ENCODE results near the gene SDC3.

SDC3 gene

DNA sequence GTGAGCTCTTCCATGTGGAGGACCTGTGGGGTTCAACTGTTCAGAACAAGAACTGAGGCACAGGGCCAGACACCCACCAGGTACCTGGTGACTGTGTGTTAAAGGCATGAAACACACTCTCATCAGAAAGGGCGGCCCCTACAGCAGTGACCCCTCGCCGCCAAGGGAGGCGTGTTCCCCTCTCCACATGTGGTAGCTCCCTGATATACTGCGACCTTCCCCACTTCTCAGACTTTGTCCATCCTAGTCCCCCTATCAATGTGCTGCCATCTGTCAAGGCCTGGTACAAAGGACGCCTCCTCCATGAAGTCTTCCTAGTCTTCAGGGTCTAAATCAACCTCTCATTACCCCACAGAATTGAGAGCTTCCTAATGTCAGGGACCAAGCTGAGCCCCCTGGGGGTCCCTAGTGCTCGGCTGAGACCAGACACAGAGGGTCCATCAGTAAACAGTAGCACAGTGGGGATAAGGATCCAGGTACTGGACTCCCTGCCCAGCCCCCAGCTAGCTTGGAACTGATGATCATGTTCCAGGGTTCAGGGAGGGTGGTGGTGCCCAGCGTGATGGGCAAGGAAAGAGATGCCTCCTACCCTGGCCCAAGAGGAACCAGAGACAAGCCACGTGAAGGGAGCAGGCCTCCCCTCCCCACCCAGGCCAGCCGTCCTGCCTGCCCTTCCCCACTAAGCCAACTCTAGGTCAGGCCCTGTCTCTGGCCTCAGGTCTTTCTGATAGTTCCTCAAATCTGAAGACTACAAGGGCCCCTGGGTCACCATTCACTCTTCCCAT is 10.3 kb downstream of the SDC3 start:
- Histone ChIP-seq H2BK15ac (replicated peaks; ENCODE audit: low read depth) (no peak overlapping the region), H2BK5ac (ENCODE audit: low read length) (no peak overlapping the region), H3K4ac (ENCODE audit: low read depth, low read length) (no peak overlapping the region), H2AK5ac (ENCODE audit: low read length) (no peak overlapping the region), H2BK120ac (ENCODE audit: low read depth, low read length) (no peak overlapping the region), H3K27me3 (ENCODE audit: insufficient read depth, low read length, poor library complexity) (no peaks in the 10 kb centered on the region), H3K4me2 (ENCODE audit: low read length) (no peak overlapping the region), H3K56ac (ENCODE audit: low read length) (peak overlapping the region; percentile 39), H4K5ac (ENCODE audit: low read length) (no peak overlapping the region), H3K79me2 (ENCODE audit: control insufficient read depth, insufficient read depth, low read length) (no peaks in the 10 kb centered on the region), H3K4me1 (ENCODE audit: control insufficient read depth, low read depth, low read length) (peaks cover 18% of the 10 kb centered on the region), H3K4me3 (ENCODE audit: low read length) (no peak overlapping the region), H3K79me1 (ENCODE audit: low read length) (peaks cover 5% of the 10 kb centered on the region), H3K9ac (ENCODE audit: low read length) (no peak overlapping the region), H3K23ac (ENCODE audit: low read length) (no peak overlapping the region), H4K8ac (ENCODE audit: low read depth, low read length) (no peak overlapping the region), H3K18ac (ENCODE audit: low read length) (no peak overlapping the region), H3K36me3 (ENCODE audit: control insufficient read depth, insufficient read depth, low read length) (no peaks in the 10 kb centered on the region), H3K27ac (ENCODE audit: low read depth, low read length) (no peak overlapping the region)
- WGBS (ENCODE audit: extremely low coverage, insufficient coverage, low lambda C conversion rate): no CpG with 5 or more reads among the region's 10 CpGs
- no peak for DNase-seq

DNA sequence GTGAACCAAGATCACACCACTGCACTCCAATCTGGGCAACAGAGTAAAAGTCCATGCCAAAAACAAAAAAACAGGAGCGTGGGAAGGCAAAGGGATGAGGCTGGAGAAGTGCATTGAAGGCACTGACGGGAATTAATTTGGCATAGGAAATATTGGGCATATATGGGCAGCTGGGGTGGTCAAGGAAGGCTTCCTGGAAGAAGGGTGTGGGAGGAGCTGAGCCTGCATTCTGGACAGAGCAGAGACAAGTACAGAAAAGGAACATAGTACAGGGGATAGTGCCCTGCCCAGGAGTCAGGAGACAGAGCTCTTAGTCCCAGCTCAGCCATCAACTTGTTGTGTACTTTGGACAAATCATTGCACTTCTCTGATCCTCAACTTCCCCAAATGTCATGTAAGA is 11.7 kb downstream of the SDC3 start:
- H2BK5ac ChIP-seq (ENCODE audit: low read length): no peak overlapping the region
- no peaks in the 10 kb centered on the region for H3K79me2 ChIP-seq (ENCODE audit: control insufficient read depth, insufficient read depth, low read length)
- WGBS (ENCODE audit: extremely low coverage, insufficient coverage, low lambda C conversion rate): no CpG with 5 or more reads among the region's 2 CpGs
- H3K9ac ChIP-seq (ENCODE audit: low read length): no peak overlapping the region
- H3K79me1 ChIP-seq (ENCODE audit: low read length): peaks cover 5% of the 10 kb centered on the region
- H3K4ac ChIP-seq (ENCODE audit: low read depth, low read length): no peak overlapping the region
- H3K27ac ChIP-seq (ENCODE audit: low read depth, low read length): no peak overlapping the region
- no peak overlapping the region for H3K56ac ChIP-seq (ENCODE audit: low read length)
- H3K18ac ChIP-seq (ENCODE audit: low read length): no peak overlapping the region
- H4K5ac ChIP-seq (ENCODE audit: low read length): no peak overlapping the region
- no peak for DNase-seq
- no peak overlapping the region for H2BK120ac ChIP-seq (ENCODE audit: low read depth, low read length)
- H3K27me3 ChIP-seq (ENCODE audit: insufficient read depth, low read length, poor library complexity): no peaks in the 10 kb centered on the region
- no peak overlapping the region for H3K4me3 ChIP-seq (ENCODE audit: low read length)
- no peak overlapping the region for H2AK5ac ChIP-seq (ENCODE audit: low read length)
- H3K4me1 ChIP-seq (ENCODE audit: control insufficient read depth, low read depth, low read length): peaks cover 7% of the 10 kb centered on the region
- H2BK15ac ChIP-seq (replicated peaks; ENCODE audit: low read depth): no peak overlapping the region
- H4K8ac ChIP-seq (ENCODE audit: low read depth, low read length): no peak overlapping the region
- no peak overlapping the region for H3K23ac ChIP-seq (ENCODE audit: low read length)
- H3K36me3 ChIP-seq (ENCODE audit: control insufficient read depth, insufficient read depth, low read length): no peaks in the 10 kb centered on the region
- H3K4me2 ChIP-seq (ENCODE audit: low read length): no peak overlapping the region

DNA sequence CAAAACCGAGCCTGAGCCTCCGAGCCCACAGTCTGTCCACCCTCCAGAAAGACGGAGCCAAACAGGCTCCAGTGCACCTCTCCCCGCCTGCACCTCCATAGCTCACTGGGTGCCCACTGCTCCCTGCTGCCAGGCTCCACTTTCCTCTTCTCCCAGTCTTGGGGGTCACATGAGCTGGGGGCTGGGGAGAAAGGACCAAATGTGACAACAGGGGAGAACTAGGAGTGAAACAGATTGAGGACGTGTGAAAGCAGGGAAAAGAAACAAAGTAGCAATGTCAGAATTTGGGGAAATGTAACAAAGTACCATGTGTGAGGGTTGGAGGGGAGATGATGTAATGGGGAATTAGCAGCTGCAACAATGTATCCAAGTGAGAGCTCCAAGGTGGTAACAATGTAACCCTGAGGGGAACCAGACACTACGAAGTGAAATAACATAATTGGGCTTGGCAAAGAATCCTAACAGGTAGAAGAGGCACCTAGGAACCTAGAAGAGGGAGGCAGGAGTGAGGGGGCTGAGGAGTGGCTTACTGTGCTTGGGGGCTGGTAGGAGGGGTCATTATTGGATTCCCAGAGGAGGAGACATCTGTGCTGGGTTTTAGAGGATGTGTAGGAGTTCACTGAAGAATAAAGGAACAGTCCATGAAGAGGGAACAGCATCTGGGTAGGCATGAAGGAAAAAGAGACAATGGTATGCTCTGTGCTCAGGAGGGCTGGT is 12.5 kb downstream of the SDC3 start:
- Histone ChIP-seq H3K4me1 (ENCODE audit: control insufficient read depth, low read depth, low read length) (peaks cover 6% of the 10 kb centered on the region), H3K79me1 (ENCODE audit: low read length) (peaks cover 4% of the 10 kb centered on the region), H3K4me3 (ENCODE audit: low read length) (no peak overlapping the region), H3K79me2 (ENCODE audit: control insufficient read depth, insufficient read depth, low read length) (no peaks in the 10 kb centered on the region), H3K36me3 (ENCODE audit: control insufficient read depth, insufficient read depth, low read length) (no peaks in the 10 kb centered on the region), H2BK120ac (ENCODE audit: low read depth, low read length) (no peak overlapping the region), H3K4ac (ENCODE audit: low read depth, low read length) (no peak overlapping the region), H3K27ac (ENCODE audit: low read depth, low read length) (no peak overlapping the region), H3K18ac (ENCODE audit: low read length) (no peak overlapping the region), H3K56ac (ENCODE audit: low read length) (peak overlapping the region; percentile 63), H2AK5ac (ENCODE audit: low read length) (no peak overlapping the region), H2BK15ac (replicated peaks; ENCODE audit: low read depth) (no peak overlapping the region), H2BK5ac (ENCODE audit: low read length) (no peak overlapping the region), H4K8ac (ENCODE audit: low read depth, low read length) (no peak overlapping the region), H3K9ac (ENCODE audit: low read length) (peak overlapping the region; percentile 4), H3K23ac (ENCODE audit: low read length) (no peak overlapping the region), H4K5ac (ENCODE audit: low read length) (no peak overlapping the region), H3K27me3 (ENCODE audit: insufficient read depth, low read length, poor library complexity) (no peaks in the 10 kb centered on the region), H3K4me2 (ENCODE audit: low read length) (no peak overlapping the region)
- no CpG with 5 or more reads among the region's 6 CpGs for WGBS (ENCODE audit: extremely low coverage, insufficient coverage, low lambda C conversion rate)
- DNase-seq: peak; percentile 66

DNA sequence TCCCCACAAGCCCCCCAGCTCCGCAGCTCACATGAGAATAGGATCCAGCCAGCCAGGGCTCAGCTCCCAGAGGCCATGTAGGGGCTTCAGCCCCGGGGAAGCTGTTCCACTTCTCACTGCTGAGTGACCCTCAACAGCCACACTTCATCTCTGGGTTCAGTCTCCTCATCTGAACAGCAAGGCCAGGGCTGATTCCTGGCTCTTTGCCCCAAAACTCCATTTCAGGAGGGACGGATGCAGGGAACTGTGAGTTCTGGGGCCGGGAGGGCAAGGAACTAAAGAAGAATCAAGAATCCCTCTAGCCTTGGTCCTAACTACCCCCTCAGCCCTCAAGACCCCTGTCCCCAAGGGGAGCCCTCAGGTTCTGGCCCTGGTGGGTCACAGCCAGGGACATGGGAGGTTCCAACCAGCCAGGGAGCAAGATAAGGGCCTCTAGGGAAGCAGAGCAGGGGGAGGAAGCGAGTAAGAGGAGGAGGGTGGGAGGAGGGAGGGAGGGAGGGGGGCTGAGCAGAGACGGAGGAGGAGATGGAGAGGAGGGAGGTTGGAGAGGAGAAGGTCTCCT is 13.1 kb downstream of the SDC3 start:
- Histone ChIP-seq H4K5ac (ENCODE audit: low read length) (no peak overlapping the region), H3K36me3 (ENCODE audit: control insufficient read depth, insufficient read depth, low read length) (no peaks in the 10 kb centered on the region), H3K56ac (ENCODE audit: low read length) (peak overlapping the region; percentile 63), H2BK5ac (ENCODE audit: low read length) (no peak overlapping the region), H4K8ac (ENCODE audit: low read depth, low read length) (no peak overlapping the region), H3K79me1 (ENCODE audit: low read length) (peaks cover 2% of the 10 kb centered on the region), H2AK5ac (ENCODE audit: low read length) (no peak overlapping the region), H3K23ac (ENCODE audit: low read length) (no peak overlapping the region), H3K4me2 (ENCODE audit: low read length) (no peak overlapping the region), H3K9ac (ENCODE audit: low read length) (no peak overlapping the region), H3K4ac (ENCODE audit: low read depth, low read length) (no peak overlapping the region), H3K18ac (ENCODE audit: low read length) (peak overlapping the region; percentile 4), H3K79me2 (ENCODE audit: control insufficient read depth, insufficient read depth, low read length) (no peaks in the 10 kb centered on the region), H2BK15ac (replicated peaks; ENCODE audit: low read depth) (no peak overlapping the region), H3K27ac (ENCODE audit: low read depth, low read length) (no peak overlapping the region), H3K4me3 (ENCODE audit: low read length) (no peak overlapping the region), H3K4me1 (ENCODE audit: control insufficient read depth, low read depth, low read length) (peaks cover 6% of the 10 kb centered on the region), H2BK120ac (ENCODE audit: low read depth, low read length) (no peak overlapping the region), H3K27me3 (ENCODE audit: insufficient read depth, low read length, poor library complexity) (no peaks in the 10 kb centered on the region)
- peak; percentile 56 for DNase-seq
- no CpG with 5 or more reads among the region's 6 CpGs for WGBS (ENCODE audit: extremely low coverage, insufficient coverage, low lambda C conversion rate)

DNA sequence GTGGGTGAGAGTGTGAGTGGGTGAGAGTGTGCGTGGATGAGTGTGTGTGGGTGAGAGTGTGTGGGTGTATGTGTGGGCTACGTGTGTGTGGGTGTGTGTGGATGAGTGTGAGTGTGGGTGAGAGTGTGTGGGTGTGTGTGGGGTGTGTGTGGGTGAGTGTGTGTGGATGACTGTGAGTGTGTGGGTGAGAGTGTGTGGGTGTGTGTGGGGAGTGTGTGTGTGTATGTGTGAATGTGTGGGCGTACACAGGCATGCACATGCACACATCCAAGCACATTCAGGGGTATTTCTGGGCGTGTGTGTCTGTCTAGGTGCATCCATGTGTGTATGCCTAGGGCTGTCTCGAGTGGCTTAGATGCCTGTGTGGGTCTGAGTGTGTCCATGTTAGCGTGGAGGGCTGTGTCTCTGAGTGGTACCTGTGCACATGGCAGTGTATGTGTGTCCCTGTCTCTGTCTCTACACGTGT is 14.0 kb downstream of the SDC3 start:
- WGBS (ENCODE audit: extremely low coverage, insufficient coverage, low lambda C conversion rate): 100% methylated on average over 3 of the region's 7 CpGs
- Histone ChIP-seq H4K8ac (ENCODE audit: low read depth, low read length) (no peak overlapping the region), H3K79me2 (ENCODE audit: control insufficient read depth, insufficient read depth, low read length) (no peaks in the 10 kb centered on the region), H3K4me1 (ENCODE audit: control insufficient read depth, low read depth, low read length) (peaks cover 6% of the 10 kb centered on the region), H2BK120ac (ENCODE audit: low read depth, low read length) (no peak overlapping the region), H3K4me3 (ENCODE audit: low read length) (no peak overlapping the region), H3K36me3 (ENCODE audit: control insufficient read depth, insufficient read depth, low read length) (no peaks in the 10 kb centered on the region), H3K56ac (ENCODE audit: low read length) (no peak overlapping the region), H2AK5ac (ENCODE audit: low read length) (no peak overlapping the region), H3K9ac (ENCODE audit: low read length) (no peak overlapping the region), H3K4me2 (ENCODE audit: low read length) (no peak overlapping the region), H3K27me3 (ENCODE audit: insufficient read depth, low read length, poor library complexity) (no peaks in the 10 kb centered on the region), H3K27ac (ENCODE audit: low read depth, low read length) (no peak overlapping the region), H3K18ac (ENCODE audit: low read length) (no peak overlapping the region), H3K23ac (ENCODE audit: low read length) (no peak overlapping the region), H3K4ac (ENCODE audit: low read depth, low read length) (no peak overlapping the region), H2BK5ac (ENCODE audit: low read length) (no peak overlapping the region), H2BK15ac (replicated peaks; ENCODE audit: low read depth) (no peak overlapping the region), H3K79me1 (ENCODE audit: low read length) (peaks cover 2% of the 10 kb centered on the region), H4K5ac (ENCODE audit: low read length) (no peak overlapping the region)
- no peak for DNase-seq

Data from mesendoderm (in vitro differentiated cells).